Mesangial cell (primary cell): ENCODE data around the gene NAA11. TPM values are rescaled to one million over a fixed set of nuclear protein-coding genes. Genes with fewer than 3 reads are reported as not detected.

Experiments used
- total RNA-seq: library from RNA; depleted of rRNA; stranded (reverse); fragments of >200 nt; gene quantifications from 2 replicates; pipeline ENCODE4 v1.2.3, GENCODE V29; 2015

NAA11 gene
- not detected in 2 replicates for total RNA-seq

GRCh38 chr4:79325864-79326328, at the start of gene NAA11:
Gene NAA11, minus strand, starts transcription at chr4:79326061. Its CDS starts 184 bp downstream, at chr4:79325877.

Other genes with a start within 250 kb of the NAA11 start
- not detected in 2 replicates for gene GK2, start 82.2 kb upstream of the NAA11 start, total RNA-seq